T-cell (primary cell): Measurements from ENCODE around the gene MRPL45. TPM values are rescaled to one million over a fixed set of nuclear protein-coding genes. Genes with fewer than 3 reads are reported as not detected.

Experiments used
- ATAC-seq, 4 experiments: fragments of 200-7000 bp in 3 of 4; fragments of 150-1000 bp in 1 of 4; cut with Tn5 transposase; replicated peaks in 1 of 4; 1 replicate in 3 of 4; 2 replicates in 1 of 4; pipeline ENCODE4 v1.10.0; 2021; ENCODE audit warnings: moderate library complexity in 3 of 4, mild to moderate bottlenecking in 2 of 4, moderate number of reproducible peaks in 1 of 4
- CTCF ChIA-PET, 2 donors: fragments of 300-600 bp; sonication (Branson Sonifier 250); formaldehyde crosslinking; loops; one replicate each; lab custom pipeline; 2022; ENCODE audit warnings: antibody characterized with exemption in 2 of 2; lab: Charles Lee
- POLR2A ChIA-PET, 2 donors: fragments of 300-600 bp; sonication (Branson Sonifier 250); formaldehyde crosslinking; loops; one replicate each; lab custom pipeline; 2022; ENCODE audit warnings: antibody characterized with exemption in 2 of 2; lab: Charles Lee
- DNase-seq, 35 experiments: peaks; one replicate each; pipeline versions ENCODE4 v3.0.0 to v3.0.0-alpha.2; 2013 to 2023
- H3K27ac ChIP-seq: one replicate; pipeline ENCODE4 v1.5.1; 2013; ENCODE audit warnings: low read length
- H3K27me3 ChIP-seq, 2 experiments: replicated peaks in 1 of 2; 1 replicate in 1 of 2; 2 replicates in 1 of 2; pipeline versions ENCODE4 v1.6.1 to v1.7.0; 2013; ENCODE audit warnings: low read length in 1 of 2, mixed read lengths in 1 of 2; ENCODE audit not compliant: control insufficient read depth in 2 of 2, insufficient read depth in 2 of 2; ENCODE audit errors: extremely low read depth in 1 of 2
- H3K36me3 ChIP-seq, 2 donors: 1 replicate in 1 of 2; 2 replicates in 1 of 2; pipeline versions ENCODE4 v1.6.1 to v1.7.0; 2013; ENCODE audit warnings: low read length in 1 of 2; ENCODE audit not compliant: control insufficient read depth in 2 of 2, insufficient read depth in 1 of 2; ENCODE audit errors: extremely low read depth in 1 of 2
- H3K4me1 ChIP-seq, 2 experiments: 1 replicate in 1 of 2; 2 replicates in 1 of 2; pipeline versions ENCODE4 v1.6.1 to v1.7.0; 2013; ENCODE audit warnings: low read length in 2 of 2, mixed read lengths in 1 of 2; ENCODE audit not compliant: insufficient read depth in 2 of 2, control insufficient read depth in 1 of 2; ENCODE audit errors: extremely low read depth in 1 of 2
- H3K4me3 ChIP-seq, 2 donors: 1 replicate in 1 of 2; 2 replicates in 1 of 2; pipeline versions ENCODE4 v1.5.1 to v1.7.0; 2013; ENCODE audit warnings: mild to moderate bottlenecking in 2 of 2, low read length in 1 of 2, moderate library complexity in 1 of 2; ENCODE audit not compliant: control insufficient read depth in 1 of 2; ENCODE audit errors: extremely low read depth in 1 of 2
- H3K9me3 ChIP-seq: 2 replicates; pipeline ENCODE4 v1.7.0; 2013
- H3K27ac Mint-ChIP-seq, 2 donors: one replicate each; pipeline ENCODE4 v1.8.0; 2020 to 2021; ENCODE audit warnings: mild to moderate bottlenecking in 2 of 2, mixed read lengths in 2 of 2
- H3K27me3 Mint-ChIP-seq, 2 donors: one replicate each; pipeline ENCODE4 v1.8.0; 2021 to 2022; ENCODE audit warnings: mixed read lengths in 2 of 2
- H3K36me3 Mint-ChIP-seq: one replicate; pipeline ENCODE4 v1.8.0; 2021; ENCODE audit warnings: mixed read lengths
- H3K4me1 Mint-ChIP-seq, 3 donors: one replicate each; pipeline ENCODE4 v1.8.0; 2020 to 2022; ENCODE audit warnings: mixed read lengths in 3 of 3, mild to moderate bottlenecking in 1 of 3
- H3K4me3 Mint-ChIP-seq, 3 donors: one replicate each; pipeline ENCODE4 v1.8.0; 2020 to 2022; ENCODE audit warnings: mild to moderate bottlenecking in 3 of 3, mixed read lengths in 3 of 3, moderate library complexity in 3 of 3
- H3K9me3 Mint-ChIP-seq, 3 donors: one replicate each; pipeline ENCODE4 v1.8.0; 2020 to 2022; ENCODE audit warnings: mixed read lengths in 3 of 3
- WGBS: methylation state at CpG from one replicate; pipeline ENCODE4 v1.1.5; 2013; ENCODE audit warnings: missing lambda C conversion rate; ENCODE audit not compliant: insufficient coverage; 5-methylcytosine and 5-hydroxymethylcytosine counted together
- total RNA-seq, 35 experiments: library from RNA in 6 of 35; stranded (reverse) in 6 of 35; fragments of 120-200 nt in 1 of 35; gene quantifications; one replicate each; pipeline versions ENCODE4 v1.2.1 to v1.2.4 and lab custom pipeline; 2013 to 2026

Gene MRPL45
- total RNA-seq, 5 donors from 2014 or later (not counting 1 experiment from before 2014, with no cell fraction given): 16.3 to 21.7 (median 19.5) TPM

- H3K4me3 ChIP-seq: no peak overlapping the region
- ChIA-PET CTCF (no interaction called here), POLR2A (interaction anchor here in 1 of 2 donors (0.5 kb wide), 1 partner anchor 253 kb away, joined by 3 read pairs; no protein-coding TSS in a partner anchor)
- ATAC-seq (no peak), DNase-seq (no peak)
- Mint-ChIP-seq H3K9me3 (no peaks in the 10 kb centered on the region), H3K27ac (no peak overlapping the region), H3K36me3 (peaks cover 22% of the 10 kb centered on the region), H3K4me3 (no peak overlapping the region), H3K27me3 (no peaks in the 10 kb centered on the region), H3K4me1 (peaks cover 4 to 14% (median 13%) of the 10 kb centered on the region in 3 donors)
- H3K27ac ChIP-seq: no peak overlapping the region
- H3K27me3 ChIP-seq: no peaks in the 10 kb centered on the region
- no peaks in the 10 kb centered on the region for H3K4me1 ChIP-seq
- no peaks in the 10 kb centered on the region for H3K9me3 ChIP-seq
- WGBS: 100% methylated on average over 3 of the region's 5 CpGs
- H3K36me3 ChIP-seq: peaks cover 3 to 33% of the 10 kb centered on the region in 2 donors
Measured at GRCh38 chr17:38363016-38363415, 66.0 kb downstream of the MRPL45 start.

DNA sequence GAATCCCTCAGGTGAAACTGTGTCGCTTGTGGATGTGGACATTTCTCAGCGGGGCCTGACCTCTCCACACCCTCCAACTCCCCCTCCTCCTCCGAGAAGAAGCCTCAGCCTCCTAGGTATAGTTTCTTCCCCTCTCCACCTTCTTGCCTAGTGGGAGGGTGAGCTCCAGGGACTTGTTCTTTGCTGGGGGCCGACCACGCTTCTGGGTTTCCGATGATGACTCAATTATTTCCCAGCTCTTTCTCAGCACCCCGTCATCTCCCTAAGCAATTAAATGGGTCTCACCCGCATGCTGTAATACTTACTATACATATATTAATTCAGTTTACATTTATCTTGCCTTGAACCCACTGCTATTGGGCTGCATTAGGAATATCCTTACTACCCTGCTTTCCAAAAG, 67.8 kb downstream of the MRPL45 start:
- Mint-ChIP-seq H3K4me1 (peaks cover 0 to 6% (median 5%) of the 10 kb centered on the region in 3 donors), H3K27me3 (no peaks in the 10 kb centered on the region), H3K36me3 (peaks cover 34% of the 10 kb centered on the region), H3K27ac (no peak overlapping the region), H3K4me3 (no peak overlapping the region), H3K9me3 (no peaks in the 10 kb centered on the region)
- no peak overlapping the region for H3K27ac ChIP-seq
- no peak for DNase-seq
- no peaks in the 10 kb centered on the region for H3K27me3 ChIP-seq
- WGBS: 100% methylated on average over 1 of the region's 8 CpGs
- CTCF ChIA-PET: interaction anchor here in 1 of 2 donors (0.6 kb wide), 1 partner anchor 61 kb away, joined by 3 read pairs; no protein-coding TSS in a partner anchor
- H3K4me3 ChIP-seq: no peak overlapping the region
- no peak for ATAC-seq
- no peaks in the 10 kb centered on the region for H3K4me1 ChIP-seq
- no peaks in the 10 kb centered on the region for H3K9me3 ChIP-seq
- POLR2A ChIA-PET: no interaction called here
- peaks cover 4 to 44% of the 10 kb centered on the region in 2 donors for H3K36me3 ChIP-seq

- Mint-ChIP-seq H3K9me3 (no peaks in the 10 kb centered on the region), H3K4me1 (no peaks in the 10 kb centered on the region), H3K27ac (no peak overlapping the region), H3K4me3 (no peak overlapping the region), H3K36me3 (peaks cover 49% of the 10 kb centered on the region), H3K27me3 (no peaks in the 10 kb centered on the region)
- Histone ChIP-seq H3K36me3 (peaks cover 4 to 41% of the 10 kb centered on the region in 2 donors), H3K27ac (no peak overlapping the region), H3K9me3 (no peaks in the 10 kb centered on the region), H3K27me3 (no peaks in the 10 kb centered on the region), H3K4me3 (no peak overlapping the region), H3K4me1 (no peaks in the 10 kb centered on the region)
- POLR2A ChIA-PET: no interaction called here
- DNase-seq (no peak), ATAC-seq (no peak)
- WGBS: 100% methylated on average over 1 of the region's 8 CpGs
- CTCF ChIA-PET: no interaction called here
Measured at GRCh38 chr17:38369124-38369886, 72.3 kb downstream of the MRPL45 start.

Other genes starting within 250 kb of the MRPL45 start
- gene TBC1D3C, start 228.5 kb upstream of the MRPL45 start, total RNA-seq: 1 to 10 TPM in 3 of 5 donors, not detected in 2; 2.5 to 6.2 (median 4.1) TPM
- gene TBC1D3E, start 169.2 kb upstream of the MRPL45 start, total RNA-seq: not detected
- 1 to 10 TPM in 3 of 5 donors, not detected in 2; 1.4 to 8.8 (median 3.1) TPM for gene TBC1D3, start 104.6 kb upstream of the MRPL45 start, total RNA-seq
- under 1 TPM in 4 of 5 donors, not detected in 1; 0.03 to 0.53 (median 0.08) TPM for gene GPR179, start 46.8 kb downstream of the MRPL45 start, total RNA-seq
- 10 to 100 TPM; 18.9 to 24.5 (median 20.7) TPM for gene SOCS7, start 54.7 kb downstream of the MRPL45 start, total RNA-seq
- 1 to 10 TPM in 1 of 5 donors, under 1 TPM in 4; 0.40 to 1.2 (median 0.61) TPM for gene ARHGAP23, start 131.3 kb downstream of the MRPL45 start, total RNA-seq